Activated CD4-positive, alpha-beta T cell treated with anti-CD3 and anti-CD28 coated beads, Interleukin-2, amount 50 U/mL, for 4 hours (primary cell): Measurements from ENCODE around the gene PHF20.
"Not testable (repeated sequence)": the region's sequence is repeated elsewhere in the genome, so short reads cannot be mapped to it uniquely, and the experiment has no call there.

ENCODE experiments used
- DNase-seq, 2 experiments: peaks; one replicate each; pipeline ENCODE4 v3.0.0-alpha.2; 2020

The PHF20 gene

DNA sequence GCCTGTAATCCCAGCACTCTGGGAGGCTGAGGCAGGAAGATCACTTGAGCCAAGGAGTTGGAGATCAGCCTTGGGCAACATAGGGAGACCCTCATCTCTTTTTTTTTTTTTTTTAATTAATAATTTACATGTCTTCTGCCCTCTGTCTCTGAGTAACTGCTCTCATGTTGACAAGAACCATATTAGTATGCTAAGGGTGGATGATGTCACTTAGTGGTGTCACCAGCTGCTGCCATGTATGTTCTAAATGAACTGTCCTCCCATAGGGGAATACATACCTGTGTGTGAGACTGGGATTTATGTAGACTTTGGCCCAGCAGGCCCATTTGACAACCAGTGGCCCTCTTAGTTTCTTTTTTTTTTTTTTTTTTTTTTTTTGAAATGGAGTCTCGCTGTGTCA lies 116.8 kb downstream of the PHF20 start:
- DNase-seq = no peak

DNA sequence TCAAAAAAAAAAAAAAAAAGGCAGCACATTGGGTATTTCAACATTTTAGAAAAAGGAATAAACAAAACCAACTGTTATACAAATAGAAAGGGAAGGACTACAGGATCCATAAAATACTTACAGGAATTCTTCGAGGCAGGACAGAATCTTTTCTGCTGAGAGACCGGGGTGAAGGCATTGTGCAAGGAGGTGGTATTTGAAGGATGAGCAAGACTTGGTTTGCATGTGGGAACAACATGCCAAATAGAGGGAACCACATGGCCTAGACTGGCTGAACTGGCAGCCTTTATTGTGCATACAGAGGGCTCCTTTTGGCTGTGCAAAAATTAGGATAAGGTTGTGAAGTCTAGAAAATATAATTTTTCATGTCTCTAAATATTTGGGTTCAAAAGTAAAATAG lies 119.6 kb downstream of the PHF20 start:
- no peak for DNase-seq

- DNase-seq = no peak
These were observed 121.1 kb downstream of the PHF20 start for GRCh38 chr20:35892871-35893270.

DNA sequence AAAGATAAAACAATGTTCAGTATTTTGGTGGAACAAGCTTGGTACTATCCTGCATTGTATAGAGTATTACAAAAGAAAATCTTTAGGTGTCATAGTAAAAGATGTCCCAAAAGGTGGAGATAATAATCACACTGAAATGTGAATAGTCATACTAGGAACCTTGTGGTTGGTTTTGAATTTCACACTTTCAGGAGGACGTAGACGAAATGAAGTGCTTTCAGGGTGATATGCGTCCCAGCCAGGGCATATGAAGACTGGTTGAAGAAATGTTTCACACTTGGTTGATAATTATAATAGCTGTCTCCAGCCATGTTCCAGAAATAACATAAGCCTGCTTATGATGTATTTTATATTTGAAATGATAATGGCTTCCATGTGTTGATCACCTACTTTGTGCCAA lies 122.1 kb downstream of the PHF20 start:
- no peak for DNase-seq

GRCh38 chr20:35895516-35895915 lies 123.7 kb downstream of the PHF20 start:
- not testable (repeated sequence) for DNase-seq

DNA sequence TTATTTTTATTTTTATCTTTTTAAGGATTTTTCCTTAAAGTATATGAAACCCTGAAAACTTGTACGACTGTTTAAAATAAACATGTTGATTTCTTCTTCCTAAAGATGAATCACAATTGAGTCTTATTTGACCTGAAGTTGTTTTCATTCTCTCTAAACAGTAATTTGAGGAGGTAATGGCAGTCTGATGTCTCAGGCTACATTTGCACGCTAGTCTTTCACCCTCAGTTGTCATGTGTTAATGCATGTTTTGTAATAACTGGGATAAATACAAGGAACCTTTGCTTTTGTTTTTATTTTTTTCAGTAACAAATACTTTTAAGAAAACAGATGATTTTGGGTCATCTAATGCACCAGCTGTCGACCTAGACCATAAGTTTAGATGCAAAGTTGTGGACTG lies 127.2 kb downstream of the PHF20 start:
- no peak for DNase-seq

DNA sequence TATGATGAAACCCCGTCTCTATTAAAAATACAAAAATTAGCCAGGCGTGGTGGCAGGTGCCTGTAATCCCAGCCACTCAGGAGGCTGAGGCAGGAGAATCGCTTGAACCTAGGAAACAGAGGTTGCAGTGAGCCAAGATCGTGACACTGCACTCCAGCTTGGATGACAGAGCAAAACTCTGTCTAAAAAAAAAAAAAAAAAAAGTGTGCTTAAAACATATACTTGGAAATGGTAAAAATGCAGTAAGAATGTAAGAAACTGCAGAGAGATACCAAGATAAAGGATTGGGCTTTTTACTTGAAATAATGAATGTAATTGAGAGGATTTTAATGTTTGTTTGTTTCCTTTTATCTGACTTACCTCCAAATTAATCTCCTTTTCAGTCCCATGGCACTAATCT lies 129.4 kb downstream of the PHF20 start:
- DNase-seq = not testable (repeated sequence)

GRCh38 chr20:35901678-35902544 lies 130.1 kb downstream of the PHF20 start:
- no peak for DNase-seq

DNA sequence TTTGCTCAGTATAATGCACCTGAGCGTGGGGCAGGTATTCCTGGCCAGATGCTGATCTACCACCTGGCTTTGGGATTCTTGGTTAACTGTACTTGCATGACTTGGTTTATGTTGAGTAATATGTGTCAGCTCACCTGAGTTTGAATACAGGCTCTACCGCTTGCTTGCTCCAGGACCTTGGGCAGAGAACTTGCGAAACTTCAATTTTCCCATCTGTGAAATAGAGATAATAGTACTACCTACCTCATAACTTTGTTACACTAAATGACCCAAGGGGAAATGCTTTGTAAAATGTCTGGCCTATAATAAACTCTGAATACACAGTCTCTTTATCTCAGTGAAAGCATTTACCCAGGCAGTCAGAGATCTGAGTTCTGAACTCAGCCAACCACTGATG lies 130.7 kb downstream of the PHF20 start:
- DNase-seq = no peak

DNA sequence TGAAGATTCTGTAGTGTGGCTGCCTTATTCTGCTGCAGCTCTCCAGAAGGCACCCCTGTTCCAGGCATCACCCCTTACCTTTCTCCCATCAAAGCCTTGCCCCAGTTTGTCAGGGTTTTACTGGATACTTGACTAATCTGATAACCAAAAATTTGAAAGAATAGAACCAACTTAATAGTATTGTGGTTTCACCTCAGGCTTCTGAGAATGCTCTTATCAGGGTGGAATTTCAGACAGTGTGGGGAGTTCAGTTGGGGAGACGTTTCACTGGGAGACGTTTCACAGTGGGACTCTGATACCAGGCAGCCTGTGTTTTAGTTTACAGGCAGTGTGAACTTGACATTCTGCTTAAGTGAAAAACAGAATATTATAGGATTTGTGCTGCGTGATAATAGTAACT lies 132.0 kb downstream of the PHF20 start:
- DNase-seq = no peak

- no peak for DNase-seq
These were observed 133.3 kb downstream of the PHF20 start for GRCh38 chr20:35904982-35905663.

- no peak for DNase-seq
These were observed 135.3 kb downstream of the PHF20 start for GRCh38 chr20:35907017-35907701.

GRCh38 chr20:35908007-35908406 lies 136.2 kb downstream of the PHF20 start:
- no peak for DNase-seq

DNA sequence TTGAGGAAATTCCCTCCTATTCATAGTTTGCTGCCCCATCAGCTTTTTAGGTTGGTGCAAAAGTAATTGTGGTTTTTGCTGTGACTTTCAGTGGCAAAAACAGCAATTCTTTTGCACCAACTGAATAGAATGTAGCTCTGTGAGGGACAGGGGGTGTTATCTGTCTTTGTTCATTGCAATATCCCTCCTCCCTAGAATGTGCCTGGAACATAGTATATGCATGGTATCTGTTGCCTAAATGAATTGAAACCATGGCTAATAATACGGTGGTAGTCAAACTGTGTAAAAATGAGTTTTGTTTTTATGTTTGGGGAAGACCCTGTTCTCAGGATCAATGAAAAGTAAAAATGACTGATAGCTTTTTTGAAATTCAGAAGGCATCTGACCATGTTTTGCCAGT lies 137.4 kb downstream of the PHF20 start:
- no peak for DNase-seq

DNA sequence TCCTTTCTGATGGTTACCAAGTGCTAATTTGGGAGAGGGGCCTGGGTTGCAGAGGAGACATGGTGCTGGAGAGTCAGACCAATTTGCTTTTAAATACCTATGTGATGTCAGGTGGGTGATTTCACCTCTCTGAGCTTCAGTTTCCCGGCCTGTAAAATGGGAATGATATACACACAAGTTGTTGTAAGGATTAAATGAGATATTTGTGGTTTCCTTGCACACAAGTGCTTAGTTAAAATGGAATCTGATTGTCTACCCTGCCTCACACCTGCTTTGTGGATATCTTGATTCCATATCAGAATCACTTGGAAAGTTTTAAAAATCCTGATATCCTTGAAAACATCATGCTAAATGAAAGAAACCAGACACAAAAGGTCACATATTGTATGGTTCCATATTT lies 138.0 kb downstream of the PHF20 start:
- DNase-seq = no peak

- no peak for DNase-seq
These were observed 138.4 kb downstream of the PHF20 start for GRCh38 chr20:35910254-35910653.

- no peak for DNase-seq
These were observed 141.1 kb downstream of the PHF20 start for GRCh38 chr20:35912881-35913280.

- no peak for DNase-seq
These were observed 145.3 kb downstream of the PHF20 start for GRCh38 chr20:35917077-35917476.

GRCh38 chr20:35918021-35918420 lies 146.2 kb downstream of the PHF20 start:
- DNase-seq = no peak

- DNase-seq = no peak
These were observed 148.7 kb downstream of the PHF20 start for GRCh38 chr20:35920523-35920922.

- DNase-seq = no peak
These were observed 157.5 kb downstream of the PHF20 start for GRCh38 chr20:35929301-35929700.

DNA sequence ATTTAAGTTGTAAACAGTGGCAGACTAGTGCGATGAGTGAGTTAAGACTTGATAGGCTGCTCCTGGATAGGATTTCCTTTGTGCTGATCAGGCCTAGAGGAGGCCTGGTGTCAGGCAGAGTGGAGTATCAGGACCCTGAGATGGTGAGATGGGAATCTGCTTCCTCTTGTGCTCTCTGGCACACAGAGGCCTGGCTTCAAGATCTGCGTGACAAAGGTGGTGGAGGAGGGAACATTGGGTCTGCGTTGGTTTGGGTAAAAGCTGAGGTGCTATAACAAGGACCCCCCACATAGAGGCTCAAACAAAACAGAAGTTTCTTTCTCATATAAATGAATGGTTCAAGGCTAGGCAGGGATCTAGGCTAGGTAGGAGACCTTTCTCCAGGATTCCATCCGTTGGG lies 162.2 kb downstream of the PHF20 start:
- no peak for DNase-seq

- DNase-seq = no peak
These were observed 167.4 kb downstream of the PHF20 start for GRCh38 chr20:35939264-35939663.

DNA sequence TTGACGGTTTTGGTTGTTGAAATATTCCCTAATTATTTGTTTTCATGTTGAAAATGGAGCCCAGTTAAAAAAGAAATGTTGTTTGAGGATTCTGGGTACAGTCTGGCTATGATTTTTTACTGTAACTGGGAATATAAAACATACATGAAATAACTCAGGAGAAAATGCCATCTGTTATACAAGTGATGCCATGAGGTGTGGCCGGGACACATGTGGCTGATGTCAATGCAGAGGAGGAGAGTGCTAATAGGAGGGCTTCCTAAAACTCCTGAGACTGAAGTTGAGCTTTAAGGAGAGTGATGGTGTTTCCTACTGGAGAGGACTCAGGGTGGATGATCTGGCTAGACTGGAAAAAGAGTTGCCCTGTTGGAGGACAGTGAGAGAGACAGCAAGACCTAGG lies 169.8 kb downstream of the PHF20 start:
- DNase-seq = no peak
